ENCODE data around the gene SPATA9.

The SPATA9 gene

GRCh38 chr5:95615164-95615467 lies 67.7 kb downstream of the SPATA9 start:
- no peak for DNase-seq

- no peak for DNase-seq
Measured at GRCh38 chr5:95613514-95613913, 69.3 kb downstream of the SPATA9 start.

- DNase-seq, result no peak
Measured at GRCh38 chr5:95611396-95611795, 71.4 kb downstream of the SPATA9 start.

GRCh38 chr5:95610546-95610945 lies 72.2 kb downstream of the SPATA9 start:
- DNase-seq, result no peak

GRCh38 chr5:95609711-95610110 lies 73.1 kb downstream of the SPATA9 start:
- DNase-seq, result no peak

Data from NCI-H226 (cell line).